DND-41 (cell line): ENCODE measurements around the gene CARMIL1.

Experiments
- EZH2 ChIP-seq: IDR thresholded peaks from 3 replicates; pipeline ENCODE4 v1.6.1; 2012; ENCODE audit warnings: borderline replicate concordance, low read depth, mild to moderate bottlenecking, moderate library complexity, low read length, inconsistent platforms; ENCODE audit not compliant: severe bottlenecking
- TF ChIP-seq, protein P1 (sequence below): IDR thresholded peaks from 2 replicates; pipeline ENCODE4 v1.5.1; 2012; ENCODE audit warnings: borderline replicate concordance, low read length, moderate library complexity, mild to moderate bottlenecking; ENCODE audit not compliant: poor library complexity, severe bottlenecking; ENCODE audit errors: extremely low read depth

DNA sequence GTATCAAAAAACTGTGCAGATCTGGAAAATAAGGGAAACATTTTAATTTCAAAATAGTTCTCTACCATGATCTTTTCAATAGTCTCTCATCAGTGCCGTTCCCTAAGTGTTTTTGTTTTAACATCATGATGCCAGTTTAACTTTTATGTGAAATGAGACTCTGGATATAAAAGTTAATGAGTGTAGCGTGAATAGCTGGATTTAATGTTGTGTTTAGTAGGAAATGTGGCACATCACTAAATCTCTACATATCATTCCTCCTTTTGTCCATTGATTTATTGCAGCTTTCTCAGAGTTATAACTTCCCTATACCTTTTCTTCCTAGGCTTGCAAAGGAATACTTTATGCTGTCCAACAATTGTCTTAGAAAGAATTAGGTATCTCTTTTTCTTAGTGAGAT lies 291.4 kb downstream of the CARMIL1 start:
- TF ChIP-seq, protein P1, sequence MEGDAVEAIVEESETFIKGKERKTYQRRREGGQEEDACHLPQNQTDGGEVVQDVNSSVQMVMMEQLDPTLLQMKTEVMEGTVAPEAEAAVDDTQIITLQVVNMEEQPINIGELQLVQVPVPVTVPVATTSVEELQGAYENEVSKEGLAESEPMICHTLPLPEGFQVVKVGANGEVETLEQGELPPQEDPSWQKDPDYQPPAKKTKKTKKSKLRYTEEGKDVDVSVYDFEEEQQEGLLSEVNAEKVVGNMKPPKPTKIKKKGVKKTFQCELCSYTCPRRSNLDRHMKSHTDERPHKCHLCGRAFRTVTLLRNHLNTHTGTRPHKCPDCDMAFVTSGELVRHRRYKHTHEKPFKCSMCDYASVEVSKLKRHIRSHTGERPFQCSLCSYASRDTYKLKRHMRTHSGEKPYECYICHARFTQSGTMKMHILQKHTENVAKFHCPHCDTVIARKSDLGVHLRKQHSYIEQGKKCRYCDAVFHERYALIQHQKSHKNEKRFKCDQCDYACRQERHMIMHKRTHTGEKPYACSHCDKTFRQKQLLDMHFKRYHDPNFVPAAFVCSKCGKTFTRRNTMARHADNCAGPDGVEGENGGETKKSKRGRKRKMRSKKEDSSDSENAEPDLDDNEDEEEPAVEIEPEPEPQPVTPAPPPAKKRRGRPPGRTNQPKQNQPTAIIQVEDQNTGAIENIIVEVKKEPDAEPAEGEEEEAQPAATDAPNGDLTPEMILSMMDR = no peak
- TF ChIP-seq EZH2 = no peak
